Testis (tissue), 3 donors: ENCODE measurements around the gene MTG2. TPM values are rescaled to one million over a fixed set of nuclear protein-coding genes. Genes with fewer than 3 reads are reported as not detected.

Experiments used
- DNase-seq: peaks from one replicate; pipeline ENCODE4 v3.0.0-alpha.2; 2019
- H3K27ac ChIP-seq, 2 donors: fragments of 200-600 bp; sonication (generic); one replicate each; pipeline ENCODE4 v1.5.1; 2019
- H3K27me3 ChIP-seq: fragments of 200-600 bp; sonication (generic); one replicate; pipeline ENCODE4 v1.5.1; 2019
- H3K36me3 ChIP-seq: fragments of 200-600 bp; sonication (generic); one replicate; pipeline ENCODE4 v1.5.1; 2017; ENCODE audit warnings: low read depth; ENCODE audit errors: missing control alignments
- H3K4me1 ChIP-seq: fragments of 200-600 bp; sonication (generic); one replicate; pipeline ENCODE4 v1.5.1; 2019
- H3K4me3 ChIP-seq, 2 donors: fragments of 200-600 bp; sonication (generic); one replicate each; pipeline ENCODE4 v1.5.1; 2017 to 2019
- H3K9me3 ChIP-seq: fragments of 200-600 bp; sonication (generic); one replicate; pipeline ENCODE4 v1.5.1; 2017
- CTCF ChIP-seq, 3 experiments: fragments of 450-650 bp in 2 of 3; fragments of 200-600 bp in 1 of 3; sonication (generic) in 1 of 3; IDR thresholded peaks; one replicate each; pipeline ENCODE4 v1.5.1; 2016 to 2019; ENCODE audit warnings: antibody characterized with exemption in 3 of 3, mild to moderate bottlenecking in 2 of 3, moderate library complexity in 1 of 3
- POLR2A ChIP-seq: fragments of 450-650 bp; IDR thresholded peaks from one replicate; pipeline ENCODE4 v1.6.1; 2017; ENCODE audit warnings: antibody characterized with exemption, mild to moderate bottlenecking, moderate library complexity
- WGBS, 2 donors: methylation state at CpG; one replicate each; pipeline ENCODE4 v1.1.5; 2018; 5-methylcytosine and 5-hydroxymethylcytosine counted together
- intact Hi-C: fragments of 100-400 bp; cut with DNase I; formaldehyde crosslinking; loops from one replicate; pipeline ENCODE4 v1.15.1; 2023; ENCODE audit warnings: low total_unique reads
- polyA plus RNA-seq: library from polyadenylated mRNA; stranded (reverse); fragments of 350-450 nt; fragmentation: Illumina TruSeq; extraction: RNeasy Lipid Tissue Mini Kit (QIAGEN cat#74804); gene quantifications from one replicate; pipeline ENCODE4 v1.2.3, GENCODE V29; 2014; ENCODE audit warnings: low read depth, low replicate concordance; ENCODE audit not compliant: insufficient read depth
- total RNA-seq, 2 donors: library from RNA; depleted of rRNA; stranded (reverse); fragments of >200 nt; gene quantifications; one replicate each; pipeline ENCODE4 v1.2.3, GENCODE V29; 2016

MTG2 gene
- total and polyA plus RNA-seq, 3 donors from 2014 or later: 53.3 to 76.8 (median 61.9) TPM

GRCh38 chr20:62138204-62138543, 44.7 kb upstream of the MTG2 start:
- no peaks in the 10 kb centered on the region for H3K9me3 ChIP-seq
- WGBS, 2 donors: 78 to 83% methylated on average over 11 of the region's 11 CpGs
- no peak overlapping the region for H3K4me3 ChIP-seq
- TF ChIP-seq CTCF (IDR thresholded peaks at IDR 0.05): no peak
- TF ChIP-seq POLR2A: no peak
- intact Hi-C loops: no loop called here
- peaks cover 20% of the 10 kb centered on the region for H3K4me1 ChIP-seq
- no peaks in the 10 kb centered on the region for H3K36me3 ChIP-seq
- no peak for DNase-seq
- no peak overlapping the region for H3K27ac ChIP-seq
- H3K27me3 ChIP-seq: no peaks in the 10 kb centered on the region

- Histone ChIP-seq H3K36me3 (no peaks in the 10 kb centered on the region), H3K27ac (no peak overlapping the region), H3K9me3 (no peaks in the 10 kb centered on the region), H3K4me3 (no peak overlapping the region), H3K4me1 (peaks cover 20% of the 10 kb centered on the region), H3K27me3 (no peaks in the 10 kb centered on the region)
- TF ChIP-seq POLR2A (no peak), CTCF (IDR thresholded peaks at IDR 0.05) (no peak)
- intact Hi-C loops: no loop called here
- no peak for DNase-seq
- WGBS, 2 donors: 90 to 92% methylated on average over 10 of the region's 10 CpGs
Measured at GRCh38 chr20:62138912-62139311, 43.9 kb upstream of the MTG2 start.

GRCh38 chr20:62139636-62140035, 43.2 kb upstream of the MTG2 start:
- H3K27me3 ChIP-seq: no peaks in the 10 kb centered on the region
- intact Hi-C loops: loop anchor here (5.0 kb wide), 1 partner anchor 72 kb away; the partner anchor contains the start of gene TAF4
- H3K9me3 ChIP-seq: no peaks in the 10 kb centered on the region
- no peaks in the 10 kb centered on the region for H3K36me3 ChIP-seq
- peaks cover 19% of the 10 kb centered on the region for H3K4me1 ChIP-seq
- TF ChIP-seq POLR2A (no peak), CTCF (IDR thresholded peaks at IDR 0.05) (no peak)
- no peak for DNase-seq
- WGBS, 2 donors: 89 to 100% methylated on average over 1 to 13 of the region's 13 CpGs
- no peak overlapping the region for H3K27ac ChIP-seq
- no peak overlapping the region for H3K4me3 ChIP-seq

- no peak for DNase-seq
- Histone ChIP-seq H3K27me3 (no peaks in the 10 kb centered on the region), H3K36me3 (no peaks in the 10 kb centered on the region), H3K27ac (no peak overlapping the region), H3K9me3 (no peaks in the 10 kb centered on the region), H3K4me1 (peaks cover 31% of the 10 kb centered on the region), H3K4me3 (no peak overlapping the region)
- WGBS, 2 donors: 67 to 79% methylated on average over 7 of the region's 7 CpGs
- no peak for TF ChIP-seq CTCF (IDR thresholded peaks at IDR 0.05)
- intact Hi-C loops: loop anchor here (5.0 kb wide), 1 partner anchor 74 kb away; the partner anchor contains the start of gene TAF4
Measured at GRCh38 chr20:62141043-62141396, 41.8 kb upstream of the MTG2 start.

- 17 to 18% methylated on average over 11 to 14 of the region's 14 CpGs for WGBS, 2 donors
- no peaks in the 10 kb centered on the region for H3K27me3 ChIP-seq
- TF ChIP-seq CTCF (IDR thresholded peaks at IDR 0.05) (peak in 1 of 3 experiments; percentile 11), POLR2A (no peak)
- no peaks in the 10 kb centered on the region for H3K9me3 ChIP-seq
- peaks cover 32% of the 10 kb centered on the region for H3K4me1 ChIP-seq
- peak overlapping the region; percentile 64 to 98 for H3K27ac ChIP-seq
- H3K4me3 ChIP-seq: peak overlapping the region; percentile 76 to 92
- intact Hi-C loops: loop anchor here (5.0 kb wide), 1 partner anchor 74 kb away; the partner anchor contains the start of gene TAF4
- H3K36me3 ChIP-seq: no peaks in the 10 kb centered on the region
- DNase-seq: no peak
Measured at GRCh38 chr20:62141397-62142251, 41.2 kb upstream of the MTG2 start.
